GM12891 (cell line): ENCODE results near the gene GAB1.
A peak's percentile ranks its signal among the peaks of the same experiment; 100 is the strongest.

ENCODE experiments used
- DNase-seq: peaks from one replicate; pipeline ENCODE4 v3.0.0; 2011; ENCODE audit warnings: low spot score; ENCODE audit not compliant: insufficient read length
- FAIRE-seq: peaks from 2 replicates; lab custom pipeline; 2011; peaks lifted over from hg19 to GRCh38; lab: Jason Lieb, UNC
- PAX5 ChIP-seq: IDR thresholded peaks from 2 replicates; pipeline ENCODE4 v1.6.1; 2011; ENCODE audit warnings: low read length, moderate library complexity, mild to moderate bottlenecking; ENCODE audit not compliant: insufficient read depth, severe bottlenecking
- POLR2A ChIP-seq: IDR thresholded peaks from 2 replicates; pipeline ENCODE4 v1.6.1; 2011; ENCODE audit warnings: low read depth, low read length, control low read depth
- POLR2AphosphoS5 ChIP-seq: IDR thresholded peaks from 2 replicates; pipeline ENCODE4 v1.6.1; 2011; ENCODE audit warnings: low read depth, low read length, control low read depth
- POU2F2 ChIP-seq: IDR thresholded peaks from 2 replicates; pipeline ENCODE4 v1.6.1; 2011; ENCODE audit warnings: low read depth, mild to moderate bottlenecking, control low read depth, low read length, moderate library complexity
- SPI1 ChIP-seq: IDR thresholded peaks from 2 replicates; pipeline ENCODE4 v1.6.1; 2011; ENCODE audit warnings: low read depth, low read length, control low read depth
- TAF1 ChIP-seq: IDR thresholded peaks from 2 replicates; pipeline ENCODE4 v1.6.1; 2011; ENCODE audit warnings: low read depth, low read length, control low read depth

Gene GAB1

DNA sequence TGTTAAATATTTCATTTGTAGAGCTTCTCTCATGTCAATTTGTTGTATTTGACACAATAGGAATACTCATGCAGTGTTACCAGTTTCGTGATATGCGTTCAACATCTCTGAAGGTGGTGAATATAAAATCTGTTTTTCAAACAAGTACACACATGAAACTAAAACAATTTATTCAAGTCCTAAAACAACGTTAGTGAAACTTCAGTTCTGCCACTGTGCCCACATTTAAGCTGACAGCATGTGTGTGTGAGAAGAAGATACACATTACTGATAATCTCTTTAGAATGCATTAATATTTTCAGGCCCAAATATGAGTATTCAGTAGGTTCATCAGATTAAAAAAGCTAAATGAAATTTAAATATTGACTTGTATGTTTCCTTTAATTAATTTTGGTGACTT is 21.7 kb downstream of the GAB1 start:
- TF ChIP-seq POLR2AphosphoS5: no peak
- TF ChIP-seq PAX5: no peak
- no peak for TF ChIP-seq POLR2A
- TF ChIP-seq SPI1: no peak
- FAIRE-seq: peak; percentile 65
- DNase-seq: no peak

DNA sequence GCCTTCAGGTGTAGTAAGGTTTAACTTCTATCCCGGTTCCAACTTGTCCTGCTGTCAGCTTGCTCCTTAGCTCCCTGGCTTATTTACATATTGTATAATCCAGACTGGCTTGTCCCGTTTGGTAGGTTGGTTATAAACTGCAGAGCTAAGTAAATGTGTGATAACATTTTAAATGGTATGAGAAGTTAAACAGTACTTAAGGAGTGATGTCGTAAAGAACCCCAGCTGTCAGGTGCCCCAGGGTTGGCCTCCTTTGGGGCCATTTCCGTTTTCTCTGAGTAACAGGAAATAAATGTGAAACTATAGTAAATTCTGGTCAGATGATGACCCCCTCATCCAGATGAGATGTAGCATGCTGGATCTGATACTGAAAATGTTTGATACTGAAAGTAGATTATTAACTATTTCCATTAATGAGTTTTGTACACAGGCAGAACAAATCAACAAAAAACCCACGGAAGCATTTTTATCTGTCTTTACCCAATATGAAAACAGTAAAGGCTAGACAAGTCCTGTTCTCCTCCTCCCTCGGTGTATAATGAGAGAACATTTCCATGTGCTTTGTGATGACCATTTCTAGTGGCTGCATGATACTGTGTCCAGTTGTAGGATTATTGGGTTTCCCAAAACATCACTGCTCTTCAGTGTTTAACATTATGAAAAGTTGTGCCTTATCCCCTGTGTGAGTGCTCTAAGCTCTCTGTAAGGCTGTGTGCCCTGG is 22.4 kb downstream of the GAB1 start:
- FAIRE-seq (peak; percentile 76), DNase-seq (no peak)
- TF ChIP-seq PAX5 (no peak), SPI1 (peak; percentile 78)

DNA sequence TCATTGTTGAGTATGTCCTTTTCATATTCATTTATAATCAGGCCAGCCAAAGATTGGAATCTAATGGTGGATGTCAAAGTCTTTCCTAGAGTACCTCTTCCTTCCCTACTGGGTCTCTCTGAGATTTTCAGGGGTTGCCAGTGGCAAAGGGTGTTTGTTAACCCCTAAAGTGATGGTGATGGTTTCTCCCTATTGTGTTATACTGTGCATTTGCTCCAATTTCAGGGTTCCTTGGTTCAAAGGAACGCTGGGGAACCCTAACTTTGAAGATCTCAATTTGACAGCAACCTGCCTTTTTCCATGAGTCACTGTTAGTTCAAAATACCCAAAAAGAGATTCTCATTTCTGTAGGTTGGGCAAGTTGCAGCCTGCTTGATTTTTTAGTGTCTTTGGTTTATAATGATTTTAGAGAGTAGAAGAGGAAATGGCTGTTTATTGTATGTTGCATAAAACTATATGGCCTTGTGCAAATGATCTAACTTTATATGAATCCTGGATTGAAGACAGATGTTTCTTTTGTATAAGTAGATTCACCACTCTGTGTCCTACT is 23.0 kb downstream of the GAB1 start:
- no peak for DNase-seq
- no peak for TF ChIP-seq TAF1
- TF ChIP-seq POLR2AphosphoS5: no peak
- TF ChIP-seq PAX5: no peak
- TF ChIP-seq POLR2A: no peak
- no peak for TF ChIP-seq POU2F2
- TF ChIP-seq SPI1: no peak
- peak; percentile 48 for FAIRE-seq

DNA sequence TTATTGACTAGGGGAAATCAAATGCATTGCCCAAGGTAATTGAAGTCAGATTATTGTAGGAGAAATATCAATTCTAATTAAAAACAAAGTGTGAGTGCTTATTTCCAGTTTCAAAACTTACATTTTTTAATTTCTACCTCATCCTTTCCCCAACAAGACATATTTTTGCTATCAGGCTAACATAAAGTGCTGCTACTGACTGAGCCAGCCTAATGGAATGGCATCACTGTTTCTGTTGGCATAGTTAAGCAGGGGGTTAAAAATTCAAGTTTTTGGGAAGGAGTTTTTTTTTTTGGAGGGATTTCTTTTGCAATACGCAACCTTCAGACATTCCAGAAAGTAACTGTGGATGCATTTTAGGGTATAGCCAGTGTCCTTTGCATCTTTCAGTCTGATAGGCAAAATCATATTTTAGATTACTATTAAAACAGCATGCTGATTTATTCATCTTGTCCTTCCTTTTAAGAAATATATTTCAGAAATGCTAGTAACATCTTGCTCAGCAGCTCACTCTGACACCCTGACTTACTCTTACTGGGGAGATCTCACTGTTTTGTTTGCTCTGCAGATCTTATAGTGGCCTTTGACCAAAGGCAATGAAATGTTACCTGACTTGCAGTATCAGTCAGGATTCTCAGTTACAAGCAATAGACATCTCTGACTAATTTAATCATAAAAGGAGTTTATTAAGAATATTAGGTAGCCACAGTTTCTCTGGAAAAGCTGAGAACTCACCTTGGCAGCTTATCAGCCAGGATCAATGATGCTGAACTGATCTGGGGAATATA is 24.4 kb downstream of the GAB1 start:
- FAIRE-seq: no peak
- TF ChIP-seq POLR2A (no peak), PAX5 (no peak), POU2F2 (no peak), TAF1 (no peak), POLR2AphosphoS5 (no peak), SPI1 (no peak)
- no peak for DNase-seq

DNA sequence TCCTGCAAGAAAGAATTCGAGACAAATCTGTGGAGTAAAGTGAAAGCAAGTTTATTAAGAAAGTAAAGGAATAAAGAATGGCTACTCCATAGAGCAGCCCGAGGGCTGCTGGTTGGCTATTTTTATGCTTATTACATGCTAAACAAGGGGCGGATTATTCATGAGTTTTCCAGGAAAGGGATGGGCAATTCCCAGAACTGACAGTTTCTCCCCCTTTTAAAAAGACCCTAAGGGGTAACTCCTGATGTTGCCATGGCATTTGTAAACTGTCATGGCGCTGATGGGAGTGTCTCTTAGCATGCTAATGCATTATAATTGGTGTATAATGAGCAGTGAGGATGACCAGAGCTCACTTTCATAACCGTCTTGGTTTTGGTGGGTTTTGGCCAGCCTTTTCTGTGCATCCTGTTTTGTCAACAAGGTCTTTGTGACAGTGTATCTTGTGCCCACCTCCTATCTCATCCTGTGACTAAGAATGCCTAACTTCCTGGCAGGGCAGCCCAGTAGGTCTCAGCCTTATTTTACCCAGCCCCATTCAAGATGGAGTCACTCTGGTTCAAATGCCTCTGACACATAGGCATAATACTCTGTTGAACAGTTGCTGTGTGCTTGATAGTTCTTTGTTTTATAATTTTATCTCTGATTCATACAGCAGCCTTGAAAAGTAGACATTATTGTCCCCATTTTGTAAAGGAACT is 25.8 kb downstream of the GAB1 start:
- no peak for FAIRE-seq
- DNase-seq: no peak
- TF ChIP-seq PAX5 (no peak), SPI1 (no peak), POU2F2 (no peak), POLR2AphosphoS5 (no peak), POLR2A (no peak), TAF1 (no peak)

DNA sequence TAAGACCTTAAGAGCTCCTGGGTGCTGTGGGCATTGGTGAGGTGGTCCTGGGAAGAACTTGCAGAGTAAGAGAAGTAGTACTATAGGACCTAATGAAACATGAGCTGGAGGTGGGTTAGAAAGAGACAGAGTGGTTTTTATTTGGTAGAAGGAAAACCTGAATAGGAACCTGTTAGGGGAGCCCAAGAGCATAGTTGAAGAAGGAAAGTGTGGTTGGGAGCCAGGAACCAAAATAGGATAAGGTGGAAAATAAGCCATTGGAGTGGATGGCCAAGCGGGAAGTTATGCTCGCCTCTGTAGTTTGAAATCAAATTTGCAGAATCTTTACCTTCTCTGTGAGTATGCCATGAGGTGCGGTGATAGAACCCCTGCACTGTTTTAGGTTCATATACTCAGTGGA is 26.7 kb downstream of the GAB1 start:
- TF ChIP-seq POLR2AphosphoS5 (no peak), TAF1 (no peak), SPI1 (no peak), PAX5 (no peak), POLR2A (no peak), POU2F2 (no peak)
- no peak for FAIRE-seq
- no peak for DNase-seq

DNA sequence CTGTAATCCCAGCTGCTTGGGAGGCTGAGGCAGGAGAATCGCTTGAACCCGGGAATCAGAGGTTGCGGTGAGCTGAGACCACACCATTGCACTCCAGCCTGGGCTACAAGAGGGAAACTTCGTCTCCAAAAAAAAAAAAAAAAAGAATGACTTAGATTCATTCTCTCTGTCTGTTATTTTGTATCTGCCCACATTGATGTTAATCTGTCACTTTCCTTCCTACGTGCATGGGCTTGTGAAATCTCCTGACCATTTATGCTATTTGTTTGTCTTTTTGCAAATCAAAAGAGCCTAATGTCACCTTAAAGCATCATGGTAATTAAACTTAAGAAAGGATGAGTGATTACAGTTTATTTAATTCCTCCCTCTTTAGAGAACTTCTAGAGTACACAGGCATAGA is 27.4 kb downstream of the GAB1 start:
- DNase-seq (no peak), FAIRE-seq (no peak)
- no peak for TF ChIP-seq POU2F2
- no peak for TF ChIP-seq POLR2A
- TF ChIP-seq SPI1: no peak
- TF ChIP-seq TAF1: no peak
- no peak for TF ChIP-seq PAX5
- no peak for TF ChIP-seq POLR2AphosphoS5

DNA sequence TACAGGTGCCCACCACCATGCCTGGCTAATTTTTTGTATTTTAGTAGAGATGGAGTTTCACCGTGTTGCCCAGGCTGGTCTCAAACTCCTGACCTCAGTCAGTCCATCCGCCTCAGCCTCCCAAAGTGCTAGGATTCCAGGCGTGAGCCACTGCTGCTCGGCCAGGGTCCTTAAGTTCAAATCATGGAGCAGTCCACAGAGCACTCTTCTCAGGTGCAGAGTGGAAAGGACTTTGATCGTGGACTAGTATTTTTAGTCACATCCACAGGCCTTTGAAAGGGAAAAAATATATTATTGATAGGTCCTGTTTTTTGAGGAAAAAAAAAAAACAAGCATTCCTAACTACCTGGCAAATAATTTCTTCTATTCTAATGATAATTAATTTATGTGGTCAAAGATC is 31.2 kb downstream of the GAB1 start:
- DNase-seq (no peak), FAIRE-seq (no peak)
- TF ChIP-seq POLR2A (no peak), POU2F2 (no peak), SPI1 (no peak), PAX5 (no peak), POLR2AphosphoS5 (no peak), TAF1 (no peak)

DNA sequence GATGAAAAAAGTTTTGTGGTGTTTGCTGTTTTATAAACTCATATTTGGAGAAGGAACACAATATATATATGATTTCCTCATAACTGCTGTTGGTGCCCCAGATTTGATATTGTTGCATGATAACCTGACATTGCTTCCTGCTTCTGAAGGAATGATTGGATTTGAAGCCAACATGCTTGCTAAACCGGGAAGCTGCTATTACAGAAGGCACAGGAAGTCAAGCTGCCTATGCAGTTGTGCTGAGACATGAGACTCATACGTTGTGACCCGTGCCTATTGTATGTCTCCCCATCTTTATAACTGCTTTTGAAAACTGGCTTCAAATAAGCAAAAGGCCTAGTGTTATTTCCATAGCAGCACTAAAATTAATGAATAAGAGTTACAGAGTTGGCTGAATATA is 32.9 kb downstream of the GAB1 start:
- DNase-seq: no peak
- FAIRE-seq: peak; percentile 60
- no peak for TF ChIP-seq SPI1
- TF ChIP-seq PAX5: no peak
- TF ChIP-seq POU2F2: no peak
- TF ChIP-seq TAF1: no peak
- no peak for TF ChIP-seq POLR2A
- TF ChIP-seq POLR2AphosphoS5: no peak
